Measurements from ENCODE around the gene HBEGF.

DNA sequence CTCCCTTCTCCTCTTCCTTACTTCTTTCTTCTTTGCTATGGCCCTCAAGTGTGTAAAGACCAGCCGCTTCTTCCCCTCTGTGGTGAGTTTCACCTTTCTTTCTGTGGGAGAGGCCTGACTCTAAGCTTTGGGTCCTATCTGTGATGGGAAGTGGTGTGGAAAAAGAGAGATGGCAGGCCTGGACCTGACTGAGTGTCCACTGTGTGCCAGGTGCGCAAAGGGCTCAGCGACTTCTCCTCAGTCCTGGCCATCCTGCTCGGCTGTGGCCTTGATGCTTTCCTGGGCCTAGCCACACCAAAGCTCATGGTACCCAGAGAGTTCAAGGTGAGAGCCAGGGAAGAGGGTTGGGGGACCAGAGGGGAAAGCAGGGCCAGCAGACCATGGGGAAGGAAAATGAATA is 19.5 kb upstream of the HBEGF start:
- TF ChIP-seq POLR2AphosphoS5 (IDR thresholded peaks at IDR 0.05; ENCODE audit: low read depth, low read length) (no peak), SIN3A (IDR thresholded peaks at IDR 0.05; ENCODE audit: borderline replicate concordance, insufficient read depth, low read length) (no peak), TAF1 (IDR thresholded peaks at IDR 0.05; ENCODE audit: borderline replicate concordance, insufficient read depth, low read length) (no peak), FOXP2 (optimal IDR thresholded peaks at IDR 0.05; ENCODE audit: borderline replicate concordance, extremely low read depth, extremely low read length, insufficient read depth) (no peak)

Data from PFSK-1 (cell line).